SJCRH30 (cell line): Measurements from ENCODE around the gene IL15RA. TPM values are rescaled to one million over a fixed set of nuclear protein-coding genes. Genes with fewer than 3 reads are reported as not detected.
"Not testable (repeated sequence)": the region's sequence is repeated elsewhere in the genome, so short reads cannot be mapped to it uniquely, and the experiment has no call there.

Experiments
- DNase-seq, 2 experiments: peaks; one replicate each; pipeline ENCODE4 v3.0.0-alpha.2; 2015 to 2020
- H3K27ac ChIP-seq: fragments of 250-450 bp; sonication (Bioruptor Pico); 2 replicates; pipeline ENCODE4 v1.5.1; 2020; ENCODE audit warnings: mild to moderate bottlenecking, moderate library complexity
- H3K27me3 ChIP-seq: fragments of 250-450 bp; sonication (Bioruptor Pico); 2 replicates; pipeline ENCODE4 v1.5.1; 2020; ENCODE audit warnings: mild to moderate bottlenecking, moderate library complexity
- H3K36me3 ChIP-seq: fragments of 250-450 bp; sonication (Bioruptor Pico); 2 replicates; pipeline ENCODE4 v1.5.1; 2020; ENCODE audit warnings: mild to moderate bottlenecking, moderate library complexity
- H3K4me1 ChIP-seq: fragments of 250-450 bp; sonication (Bioruptor Pico); 2 replicates; pipeline ENCODE4 v1.5.1; 2020; ENCODE audit warnings: mild to moderate bottlenecking, moderate library complexity
- H3K4me3 ChIP-seq: fragments of 250-450 bp; sonication (Bioruptor Pico); 2 replicates; pipeline ENCODE4 v1.5.1; 2020; ENCODE audit warnings: mild to moderate bottlenecking, moderate library complexity
- H3K9me3 ChIP-seq: fragments of 250-450 bp; sonication (Bioruptor Pico); replicated peaks from 2 replicates; pipeline ENCODE4 v1.5.1; 2020; ENCODE audit warnings: mild to moderate bottlenecking, moderate library complexity
- total RNA-seq: library from RNA; depleted of rRNA; stranded (reverse); fragments of >200 nt; shearing (Covaris generic); gene quantifications from 2 replicates; pipeline ENCODE4 v1.2.3, GENCODE V29; 2014

The IL15RA gene
- total RNA-seq, 1 experiment from 2014 or later = not detected

GRCh38 chr10:5953676-5954075 is 23.7 kb downstream of the IL15RA start:
- DNase-seq = no peak
- Histone ChIP-seq H3K4me1 (no peaks in the 10 kb centered on the region), H3K36me3 (no peaks in the 10 kb centered on the region), H3K27ac (no peak overlapping the region), H3K4me3 (no peak overlapping the region), H3K27me3 (peaks cover 3% of the 10 kb centered on the region; the same call in 1 of the 2 replicates), H3K9me3 (no peaks in the 10 kb centered on the region)

- peaks cover 3% of the 10 kb centered on the region; the same call in 1 of the 2 replicates for H3K27me3 ChIP-seq
- H3K36me3 ChIP-seq = no peaks in the 10 kb centered on the region
- no peak overlapping the region for H3K4me3 ChIP-seq
- no peak overlapping the region for H3K27ac ChIP-seq
- no peak for DNase-seq
- no peaks in the 10 kb centered on the region for H3K4me1 ChIP-seq
- no peaks in the 10 kb centered on the region for H3K9me3 ChIP-seq
Measured at GRCh38 chr10:5952731-5953385, 24.5 kb downstream of the IL15RA start.

GRCh38 chr10:5951721-5952407 is 25.5 kb downstream of the IL15RA start:
- Histone ChIP-seq H3K27me3 (peaks cover 3% of the 10 kb centered on the region; the same call in 1 of the 2 replicates), H3K27ac (no peak overlapping the region), H3K4me3 (no peak overlapping the region), H3K4me1 (no peaks in the 10 kb centered on the region), H3K36me3 (no peaks in the 10 kb centered on the region), H3K9me3 (no peaks in the 10 kb centered on the region)
- no peak for DNase-seq

DNA sequence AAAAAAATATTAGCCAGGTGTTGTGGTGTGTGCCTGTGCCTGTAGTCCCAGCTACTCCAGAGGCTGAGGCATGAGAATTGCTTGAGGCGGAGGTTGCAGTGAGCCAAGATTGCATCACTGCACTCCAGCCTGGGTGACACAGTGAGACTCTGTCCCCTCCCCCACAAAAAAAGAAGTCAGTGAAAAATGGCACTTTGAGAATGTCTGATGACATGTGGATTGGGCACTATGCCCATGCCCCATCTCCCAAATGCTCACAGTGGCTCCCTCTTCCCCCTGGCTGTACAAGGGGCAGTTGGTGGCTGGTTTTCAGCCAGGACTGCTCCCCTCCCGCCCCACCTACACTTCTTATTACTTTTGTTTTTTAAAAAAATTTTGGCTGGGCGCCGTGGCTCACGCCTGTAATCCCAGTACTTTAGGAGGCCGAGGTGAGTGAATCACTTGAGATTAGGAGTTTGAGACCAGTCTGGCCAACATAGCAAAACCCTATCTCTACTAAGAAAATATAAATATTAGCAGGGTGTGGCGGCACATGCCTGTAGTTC is 26.1 kb downstream of the IL15RA start:
- H3K27me3 ChIP-seq = peaks cover 3% of the 10 kb centered on the region; the same call in 1 of the 2 replicates
- no peak for DNase-seq
- H3K36me3 ChIP-seq = no peaks in the 10 kb centered on the region
- H3K4me3 ChIP-seq = no peak overlapping the region
- H3K4me1 ChIP-seq = no peaks in the 10 kb centered on the region
- H3K27ac ChIP-seq = no peak overlapping the region
- no peaks in the 10 kb centered on the region for H3K9me3 ChIP-seq

DNA sequence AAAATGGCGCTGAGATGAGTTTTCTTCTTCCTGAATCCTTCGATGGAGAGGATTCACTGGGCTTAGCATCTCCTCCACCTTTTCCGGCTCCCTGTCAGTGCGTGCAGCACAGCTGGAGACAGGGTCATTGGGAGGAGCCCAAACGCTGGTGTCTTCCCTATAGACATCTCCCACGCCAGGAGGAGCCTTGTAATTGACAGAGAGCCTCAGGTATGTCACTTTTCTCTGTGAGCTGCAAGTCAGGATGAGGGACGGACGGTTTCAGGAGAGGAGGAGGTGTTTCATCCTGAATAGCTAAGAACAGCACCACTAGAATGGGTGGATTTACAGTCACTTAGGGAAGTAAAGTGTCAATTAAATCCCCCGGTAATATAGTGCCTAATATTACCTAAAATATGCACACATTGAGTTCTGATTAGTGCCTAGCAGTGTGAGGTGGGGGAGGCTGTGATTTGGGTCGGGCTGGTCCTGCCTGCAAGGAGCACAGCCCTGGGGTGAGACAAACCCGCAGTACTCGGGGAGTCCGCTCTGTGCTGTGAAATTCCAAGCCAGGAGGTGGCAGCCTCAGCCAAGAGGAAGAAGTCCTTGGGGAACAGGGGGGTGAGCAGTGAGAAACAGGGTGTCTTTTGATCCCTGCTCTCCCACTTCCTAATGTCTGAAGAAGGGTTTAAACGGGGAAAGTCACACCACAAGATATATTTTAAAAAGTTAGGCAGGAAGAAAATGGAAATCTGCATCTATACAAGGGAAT is 28.2 kb downstream of the IL15RA start:
- Histone ChIP-seq H3K27me3 (peaks cover 3% of the 10 kb centered on the region; the same call in 1 of the 2 replicates), H3K36me3 (no peaks in the 10 kb centered on the region), H3K4me3 (no peak overlapping the region), H3K27ac (no peak overlapping the region), H3K9me3 (no peaks in the 10 kb centered on the region), H3K4me1 (peaks cover 6% of the 10 kb centered on the region; the same call in 1 of the 2 replicates)
- DNase-seq = peak; percentile 32 to 41

GRCh38 chr10:5948208-5948585 is 29.1 kb downstream of the IL15RA start:
- Histone ChIP-seq H3K9me3 (no peaks in the 10 kb centered on the region), H3K27me3 (peaks cover 3% of the 10 kb centered on the region; the same call in 1 of the 2 replicates)
- DNase-seq = no peak

GRCh38 chr10:5947471-5948207 is 29.7 kb downstream of the IL15RA start:
- no peak overlapping the region for H3K27ac ChIP-seq
- no peak for DNase-seq
- no peaks in the 10 kb centered on the region for H3K36me3 ChIP-seq
- peaks cover 3% of the 10 kb centered on the region; the same call in 1 of the 2 replicates for H3K27me3 ChIP-seq
- peaks cover 6% of the 10 kb centered on the region; the same call in 1 of the 2 replicates for H3K4me1 ChIP-seq
- no peak overlapping the region for H3K4me3 ChIP-seq
- no peaks in the 10 kb centered on the region for H3K9me3 ChIP-seq

More at GRCh38 chr10:5948208-5948585, 29.1 kb downstream of the IL15RA start:
- Histone ChIP-seq H3K36me3 (no peaks in the 10 kb centered on the region), H3K27ac (no peak overlapping the region), H3K4me1 (peaks cover 6% of the 10 kb centered on the region; the same call in 1 of the 2 replicates), H3K4me3 (no peak overlapping the region)

DNA sequence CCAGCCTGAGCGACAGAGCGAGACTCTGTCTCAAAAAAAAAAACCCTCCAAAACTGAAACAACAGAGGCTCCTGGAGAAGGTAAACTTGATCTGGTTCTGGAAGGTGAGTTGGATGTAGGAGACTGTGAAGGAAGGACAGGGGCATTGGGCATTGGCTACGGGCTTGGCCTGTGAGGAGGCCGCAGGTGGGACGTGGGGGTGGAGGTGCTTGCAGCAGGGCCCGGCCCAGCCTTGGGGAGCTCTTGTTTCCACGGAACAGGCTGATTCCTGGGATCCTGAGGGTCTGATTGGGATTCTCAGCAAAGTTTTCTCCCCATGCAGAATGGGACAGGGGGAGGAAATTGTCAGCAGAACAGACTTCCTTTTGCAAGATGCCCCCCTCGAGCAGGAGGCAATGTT is 30.6 kb downstream of the IL15RA start:
- Histone ChIP-seq H3K27me3 (peaks cover 3% of the 10 kb centered on the region; the same call in 1 of the 2 replicates), H3K4me1 (peaks cover 6% of the 10 kb centered on the region; the same call in 1 of the 2 replicates), H3K36me3 (no peaks in the 10 kb centered on the region), H3K4me3 (no peak overlapping the region), H3K27ac (no peak overlapping the region), H3K9me3 (no peaks in the 10 kb centered on the region)
- DNase-seq = no peak

- not testable (repeated sequence) for H3K4me1 ChIP-seq, H3K9me3 ChIP-seq, H3K4me3 ChIP-seq, H3K36me3 ChIP-seq, DNase-seq, H3K27ac ChIP-seq, H3K27me3 ChIP-seq
Measured at GRCh38 chr10:5946419-5946775, 30.9 kb downstream of the IL15RA start.

GRCh38 chr10:5945561-5946418 is 31.6 kb downstream of the IL15RA start:
- Histone ChIP-seq H3K4me3 (peak overlapping the region; percentile 17; the same call in 1 of the 2 replicates), H3K4me1 (peaks cover 6% of the 10 kb centered on the region; the same call in 1 of the 2 replicates), H3K27me3 (peaks cover 3% of the 10 kb centered on the region; the same call in 1 of the 2 replicates), H3K27ac (no peak overlapping the region), H3K36me3 (no peaks in the 10 kb centered on the region), H3K9me3 (no peaks in the 10 kb centered on the region)
- peak; percentile 14 to 19 for DNase-seq

DNA sequence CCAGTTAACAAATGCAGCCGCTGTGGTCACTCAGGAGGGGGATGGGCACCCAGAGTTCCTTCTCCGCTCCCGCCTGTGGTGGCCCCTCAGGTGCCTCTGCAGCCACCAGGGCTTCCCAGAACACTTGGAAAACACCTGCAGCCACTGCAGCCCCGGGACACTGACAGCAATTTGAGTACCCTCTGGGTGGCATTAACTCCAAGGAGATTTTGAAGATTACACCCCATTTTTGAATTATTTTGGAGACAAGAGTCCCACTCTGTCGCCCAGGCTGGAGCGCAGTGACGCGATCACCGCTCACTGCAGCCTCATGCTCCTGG is 32.2 kb downstream of the IL15RA start:
- peaks cover 3% of the 10 kb centered on the region; the same call in 1 of the 2 replicates for H3K27me3 ChIP-seq
- DNase-seq = no peak
- no peaks in the 10 kb centered on the region for H3K9me3 ChIP-seq
- H3K4me3 ChIP-seq = no peak overlapping the region
- no peak overlapping the region for H3K27ac ChIP-seq
- peaks cover 6% of the 10 kb centered on the region; the same call in 1 of the 2 replicates for H3K4me1 ChIP-seq
- no peaks in the 10 kb centered on the region for H3K36me3 ChIP-seq

DNA sequence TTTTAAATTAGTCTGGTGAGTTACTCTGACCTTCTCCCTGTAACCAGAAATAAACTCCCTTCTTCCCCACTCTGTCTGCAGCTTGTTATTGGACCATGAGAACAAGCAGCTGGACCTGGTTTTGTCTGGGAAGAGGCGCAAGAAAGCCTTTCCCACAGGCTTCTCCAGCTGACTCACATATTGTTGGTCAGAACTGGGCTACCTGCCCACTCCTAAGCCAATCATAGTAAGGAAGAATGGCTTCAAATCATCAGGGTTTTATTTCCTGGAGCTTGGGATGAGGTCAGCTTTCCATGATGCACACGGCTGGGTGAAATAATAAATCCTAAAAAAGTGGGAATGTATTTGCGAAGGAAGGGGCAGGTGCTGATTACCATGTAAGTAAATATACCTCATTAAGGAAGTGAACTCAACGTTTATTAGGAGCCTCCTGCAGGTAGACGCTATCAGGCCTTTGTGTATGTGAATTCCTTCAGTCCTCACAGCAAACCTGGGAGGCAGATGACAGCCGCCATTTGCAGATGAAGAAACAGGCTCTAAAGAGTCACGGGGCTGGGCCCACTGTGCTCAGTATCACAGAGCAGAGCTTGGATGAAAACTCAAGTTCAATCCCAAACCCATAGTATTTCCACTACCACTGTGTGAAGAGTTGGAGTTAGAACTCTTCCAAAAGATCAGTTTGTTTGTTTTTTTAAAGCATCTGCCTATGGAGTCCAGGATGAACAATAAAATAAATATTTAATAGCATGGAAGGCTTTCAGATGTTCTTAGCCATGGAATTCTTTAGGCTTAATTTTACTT is 32.8 kb downstream of the IL15RA start:
- Histone ChIP-seq H3K4me3 (no peak overlapping the region), H3K9me3 (no peaks in the 10 kb centered on the region), H3K4me1 (peaks cover 6% of the 10 kb centered on the region; the same call in 1 of the 2 replicates), H3K27me3 (peaks cover 3% of the 10 kb centered on the region; the same call in 1 of the 2 replicates), H3K27ac (no peak overlapping the region), H3K36me3 (no peaks in the 10 kb centered on the region)
- peak; percentile 19 to 27 for DNase-seq

GRCh38 chr10:5943536-5943935 is 33.8 kb downstream of the IL15RA start:
- Histone ChIP-seq H3K4me3 (no peak overlapping the region), H3K9me3 (no peaks in the 10 kb centered on the region), H3K36me3 (no peaks in the 10 kb centered on the region), H3K27me3 (no peaks in the 10 kb centered on the region), H3K27ac (no peak overlapping the region), H3K4me1 (peaks cover 6% of the 10 kb centered on the region; the same call in 1 of the 2 replicates)
- no peak for DNase-seq
